GM18858 (cell line): ENCODE measurements around the gene MRPL36.

Experiments used
- ATAC-seq: cut with Tn5 transposase; IDR thresholded peaks from one replicate; pipeline ENCODE4 v1.9.1; 2021; ENCODE audit not compliant: unreplicated experiment

The MRPL36 gene

GRCh38 chr5:1765880-1766235 lies 33.8 kb downstream of the MRPL36 start:
- no peak for ATAC-seq

DNA sequence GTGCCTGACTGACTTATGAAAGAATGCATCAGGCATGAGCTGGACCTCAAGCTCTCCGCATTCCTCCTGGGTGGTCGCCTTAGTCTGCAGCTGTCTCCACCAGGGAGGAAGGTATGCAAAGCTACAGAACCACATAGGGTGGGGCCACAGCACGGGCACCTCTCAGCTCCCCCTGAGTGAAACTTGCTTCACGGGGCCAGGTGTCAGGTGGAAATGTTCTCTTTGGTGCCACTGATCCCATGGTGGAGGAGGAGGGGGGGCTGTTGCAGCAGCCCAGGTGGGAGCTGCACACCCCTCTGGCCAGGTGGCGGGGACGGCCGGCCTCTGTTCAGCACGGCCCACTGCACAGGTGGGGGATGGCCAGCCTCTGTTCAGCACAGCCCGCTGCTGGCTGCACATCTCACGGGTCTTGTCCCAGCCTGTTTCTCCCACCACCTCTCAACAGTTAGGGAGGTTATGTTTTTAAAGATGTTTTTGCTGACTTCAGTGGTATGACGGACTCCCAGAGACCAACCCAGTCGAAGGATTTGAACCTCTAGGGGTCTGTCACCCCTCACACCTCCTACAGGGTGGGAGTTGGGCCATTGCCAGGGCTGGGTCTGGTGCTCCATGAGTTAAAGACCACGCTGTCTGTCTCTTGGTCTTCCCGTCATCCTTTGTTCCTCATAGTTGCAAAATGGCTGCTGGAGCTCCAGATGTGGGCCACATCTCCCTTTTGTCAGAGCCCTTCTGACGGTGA lies 34.3 kb downstream of the MRPL36 start:
- ATAC-seq = no peak

DNA sequence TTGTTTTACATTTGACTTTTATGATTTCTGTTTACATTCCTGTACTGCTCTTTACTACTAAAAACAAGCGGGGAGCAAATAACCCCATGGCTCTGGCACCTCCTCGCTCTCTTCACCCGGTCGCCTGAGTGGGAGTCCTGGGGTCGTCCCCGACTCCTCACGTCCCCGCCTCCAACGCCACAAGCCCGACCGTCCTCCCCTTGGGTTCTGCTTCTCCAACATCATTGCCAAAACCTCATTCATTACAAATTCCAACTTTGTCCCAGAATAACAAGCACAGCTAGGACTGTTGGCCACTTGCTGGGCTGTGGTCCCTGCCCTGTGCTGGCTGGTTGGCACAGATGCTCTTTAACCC lies 35.1 kb downstream of the MRPL36 start:
- no peak for ATAC-seq

DNA sequence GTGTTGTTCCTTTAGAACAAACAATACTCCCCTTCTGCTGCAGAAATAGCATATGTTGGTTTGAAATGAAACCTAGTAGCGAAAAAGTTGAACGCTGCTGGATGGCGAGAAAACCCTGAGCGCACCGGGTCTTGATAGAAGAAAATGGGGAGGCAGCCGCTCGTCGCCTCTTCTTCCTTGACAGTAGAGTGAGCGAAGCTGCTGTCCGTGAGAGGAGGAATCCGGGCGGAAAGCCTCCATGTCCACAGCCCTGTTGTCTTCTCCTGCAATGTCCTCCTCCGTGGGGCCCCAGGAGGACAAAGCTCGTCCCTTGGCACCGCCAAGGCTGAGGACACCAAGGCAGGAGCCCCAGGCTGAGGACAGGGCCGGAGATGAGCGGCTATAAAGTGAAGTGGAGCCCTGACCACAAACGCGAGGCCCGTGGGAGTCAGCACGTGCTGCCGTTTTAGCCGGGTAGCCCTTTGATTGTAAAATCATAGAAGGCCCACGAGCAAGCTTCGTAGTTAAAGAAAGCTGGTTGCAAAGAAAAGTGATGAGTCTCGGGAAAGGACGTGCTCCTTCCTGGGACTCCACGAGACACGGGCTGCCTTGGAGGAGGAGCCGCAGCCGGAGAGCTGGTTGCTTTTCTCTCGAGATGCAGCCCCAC lies 35.6 kb downstream of the MRPL36 start:
- ATAC-seq = no peak

GRCh38 chr5:1763548-1763911 lies 36.1 kb downstream of the MRPL36 start:
- ATAC-seq = no peak

DNA sequence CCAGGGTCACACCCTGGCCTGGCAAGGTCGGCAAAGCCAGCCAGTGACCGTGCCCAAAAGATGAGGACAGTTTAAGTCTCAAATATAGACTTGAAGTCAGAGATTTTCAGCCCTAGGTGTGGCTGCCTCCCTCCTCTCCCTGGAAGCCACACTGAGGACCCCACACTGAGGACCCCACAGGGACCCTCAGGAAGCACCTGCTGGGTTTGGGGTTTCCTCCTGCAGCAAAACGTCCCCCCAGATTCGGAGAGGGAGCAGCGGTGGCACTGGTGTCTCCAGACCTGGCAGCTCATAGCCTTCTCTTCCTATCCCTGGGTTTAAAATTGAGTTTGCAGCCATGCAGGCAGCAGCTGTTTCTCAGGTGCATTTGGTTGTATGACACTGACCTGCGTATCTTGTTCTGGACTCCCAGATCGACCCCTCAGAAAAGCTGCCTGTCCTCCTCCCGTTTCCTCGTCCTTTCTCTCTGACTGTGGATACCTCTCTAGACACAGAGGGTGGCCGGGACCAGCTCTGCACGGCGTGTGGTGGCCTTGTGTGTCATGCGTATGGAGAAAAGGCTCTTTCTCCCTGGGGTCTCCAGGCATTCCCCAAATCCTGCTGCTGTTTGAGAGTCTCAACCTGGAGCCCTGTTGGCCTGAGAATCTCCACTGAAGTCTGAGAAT lies 36.6 kb downstream of the MRPL36 start:
- no peak for ATAC-seq

- ATAC-seq = no peak
Observed at GRCh38 chr5:1762121-1762882, 37.3 kb downstream of the MRPL36 start.

- ATAC-seq = no peak
Observed at GRCh38 chr5:1761453-1761755, 38.2 kb downstream of the MRPL36 start.

DNA sequence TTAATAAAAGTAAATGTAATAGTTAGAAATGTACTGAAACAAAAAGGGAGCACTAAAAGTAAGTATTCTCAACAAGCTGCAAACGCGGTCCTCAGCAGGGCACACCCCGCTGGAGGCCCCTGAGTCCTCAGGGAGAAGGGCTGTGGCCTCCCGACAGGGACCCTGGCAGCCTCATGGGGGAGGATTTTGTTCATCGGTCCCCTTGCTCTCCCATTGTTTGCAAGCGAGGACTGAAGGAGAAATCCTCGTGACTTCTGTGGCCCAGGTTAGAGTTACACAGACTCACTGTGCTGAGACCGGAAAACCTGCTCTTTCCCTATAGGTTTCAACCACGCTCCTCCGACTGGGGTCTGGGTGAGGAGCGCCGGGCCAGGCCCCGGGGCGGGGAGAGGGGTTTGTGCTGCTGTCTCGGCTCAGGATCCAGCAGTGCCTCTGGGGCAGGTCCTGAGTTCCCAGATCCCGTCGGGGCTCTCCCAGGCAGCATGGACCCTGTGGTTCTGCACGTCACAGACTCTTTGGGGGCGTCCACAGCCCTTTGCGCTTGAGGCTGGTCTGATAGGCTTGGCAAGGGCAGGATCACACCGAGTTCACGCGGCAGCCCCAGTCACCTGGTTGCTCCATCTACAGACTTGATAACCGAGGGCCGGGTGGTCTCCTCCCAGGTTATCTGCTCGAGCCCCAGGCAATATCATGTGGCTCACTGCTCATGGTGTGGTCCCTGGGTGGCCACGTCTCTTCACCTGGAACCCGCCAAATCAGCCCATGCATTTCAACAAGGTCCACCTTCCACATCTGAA lies 38.8 kb downstream of the MRPL36 start:
- ATAC-seq = no peak

- no peak for ATAC-seq
Observed at GRCh38 chr5:1760231-1760630, 39.4 kb downstream of the MRPL36 start.

DNA sequence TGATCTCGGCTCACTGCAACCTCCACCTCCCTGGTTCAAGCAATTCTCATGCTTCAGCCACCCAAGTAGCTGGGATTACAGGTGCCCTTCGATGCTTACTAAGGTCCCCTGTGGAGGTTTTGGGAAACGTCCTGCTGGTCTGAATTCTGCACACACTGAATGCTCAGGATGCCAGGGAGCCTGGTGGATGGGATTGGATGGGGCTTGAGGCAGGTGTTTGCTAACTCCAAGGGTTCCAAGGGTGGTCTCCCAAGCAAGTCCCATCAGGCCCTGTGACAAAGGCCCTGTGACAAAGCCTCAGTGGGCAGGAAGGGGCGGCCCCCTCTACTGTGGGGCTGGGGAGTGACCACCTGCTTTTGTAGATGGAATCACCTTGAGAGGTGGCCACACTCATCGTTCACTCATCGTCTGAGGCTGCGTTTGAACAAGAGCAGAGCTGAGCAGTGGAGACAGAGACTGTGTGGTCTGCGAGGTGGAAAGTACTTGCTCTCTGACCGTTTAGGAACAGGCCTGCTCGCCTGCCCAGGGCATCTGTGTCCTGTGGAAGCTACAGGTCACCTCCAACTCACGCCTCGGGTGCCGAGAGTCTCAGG lies 40.2 kb downstream of the MRPL36 start:
- ATAC-seq = no peak

DNA sequence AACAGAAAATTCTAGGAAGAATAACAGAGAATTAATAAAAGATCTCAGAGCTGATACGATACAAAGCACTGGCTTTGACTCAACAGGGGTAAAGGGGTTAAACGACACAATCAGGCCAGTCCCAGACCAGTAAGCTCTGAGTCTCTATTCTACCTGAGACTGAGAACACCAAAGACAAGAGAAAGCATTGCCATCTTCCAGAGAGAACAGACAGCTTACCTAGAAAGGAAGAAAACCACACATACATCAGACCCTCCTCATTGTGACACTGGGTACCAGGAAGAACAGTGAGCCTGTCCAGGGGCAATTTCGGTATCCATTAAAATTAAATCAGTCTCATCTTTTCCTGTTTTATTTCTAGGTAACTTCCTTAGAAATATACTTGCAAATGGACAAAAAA lies 41.1 kb downstream of the MRPL36 start:
- ATAC-seq = no peak

- ATAC-seq = no peak
Observed at GRCh38 chr5:1757511-1757910, 42.1 kb downstream of the MRPL36 start.

DNA sequence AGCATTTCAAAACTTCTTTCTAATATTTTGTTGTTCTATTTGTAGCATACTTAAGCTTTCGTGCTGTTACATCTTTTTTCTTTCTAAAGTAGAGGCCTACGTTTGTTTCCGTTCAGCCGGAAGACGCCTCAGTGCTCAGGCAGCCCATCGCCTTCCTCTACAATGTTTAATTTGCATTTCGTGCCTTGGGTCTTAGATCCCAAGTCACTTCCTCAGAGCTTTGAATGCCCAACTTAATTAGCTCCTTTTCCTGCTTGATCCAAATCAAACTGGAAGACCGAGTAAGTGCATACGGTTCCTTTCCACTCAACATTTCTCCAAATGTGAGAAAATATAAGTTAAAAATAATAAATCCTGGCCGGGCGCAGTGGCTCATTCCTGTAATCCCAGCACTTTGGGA lies 43.2 kb downstream of the MRPL36 start:
- no peak for ATAC-seq

GRCh38 chr5:1755321-1755949 lies 44.2 kb downstream of the MRPL36 start:
- ATAC-seq = no peak

- no peak for ATAC-seq
Observed at GRCh38 chr5:1754531-1755220, 45.0 kb downstream of the MRPL36 start.

DNA sequence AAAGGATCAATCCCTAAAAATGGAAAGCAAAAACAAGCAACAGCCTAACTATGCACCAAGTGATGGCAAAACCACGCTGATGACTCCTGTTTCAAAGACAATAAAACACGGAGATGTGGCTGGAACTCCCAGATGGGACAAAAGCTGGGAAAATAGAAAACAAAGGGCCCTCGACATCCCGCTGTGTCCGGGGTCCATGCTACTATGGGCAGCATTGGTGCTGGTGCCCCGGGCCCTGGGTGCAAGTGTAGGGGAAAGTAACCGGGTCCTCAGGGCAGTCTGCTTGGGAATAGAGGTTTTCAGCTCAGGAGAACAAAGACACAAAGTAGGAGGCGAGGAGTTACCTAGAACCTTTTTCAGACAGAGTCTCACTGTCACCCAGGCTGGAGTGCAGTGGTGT lies 46.1 kb downstream of the MRPL36 start:
- no peak for ATAC-seq

GRCh38 chr5:1752881-1753280 lies 46.8 kb downstream of the MRPL36 start:
- no peak for ATAC-seq

DNA sequence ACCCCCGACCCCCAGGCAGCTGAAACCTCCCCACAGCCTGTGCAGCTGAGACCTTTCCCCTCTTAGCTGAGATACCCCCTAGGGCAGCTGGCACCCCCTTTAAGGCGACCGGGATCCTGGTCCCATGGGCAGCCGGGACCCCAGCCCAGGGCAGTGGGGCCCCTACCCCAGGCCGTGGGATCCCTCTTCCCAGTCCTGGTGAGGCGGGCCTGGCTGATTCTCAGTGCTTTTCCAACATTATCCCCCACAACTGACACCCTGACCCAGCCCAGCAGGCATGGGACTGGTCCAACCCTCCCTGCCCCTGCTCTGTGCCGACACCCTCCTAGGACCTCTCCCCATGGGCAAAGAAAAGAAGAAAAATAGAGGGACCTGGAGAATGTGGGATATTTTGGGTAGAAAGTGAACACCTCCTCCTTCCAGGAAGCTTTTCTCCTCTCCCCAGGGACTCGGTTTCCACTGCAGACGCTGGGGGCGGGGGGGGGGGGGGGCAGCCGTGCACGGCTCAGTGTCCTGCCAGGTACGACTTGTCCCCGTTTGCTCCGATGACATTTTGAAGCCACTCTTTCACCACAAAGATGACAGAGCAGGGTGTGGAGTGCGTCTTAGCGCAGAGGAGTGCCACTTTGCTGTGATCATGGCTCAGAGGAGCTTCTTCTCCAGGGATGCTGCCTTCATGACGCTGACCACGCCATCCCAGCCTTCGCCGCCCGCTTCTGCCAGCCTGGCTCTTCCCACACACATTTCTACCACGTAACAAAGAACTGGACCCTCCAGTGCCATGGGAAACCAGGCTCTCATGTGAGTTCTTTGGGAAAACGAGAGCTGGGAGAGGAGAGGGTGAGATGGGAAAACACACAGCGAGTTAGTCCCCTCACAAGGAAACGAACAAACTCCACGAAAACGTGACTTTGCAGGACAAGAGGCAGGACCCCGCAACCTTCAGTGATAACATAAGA lies 47.5 kb downstream of the MRPL36 start:
- no peak for ATAC-seq
